VCaP (cell line): Measurements from ENCODE around the gene IL17D.
"Not testable (repeated sequence)": the region's sequence is repeated elsewhere in the genome, so short reads cannot be mapped to it uniquely, and the experiment has no call there.

ENCODE experiments used
- H3K27ac ChIP-seq: fragments of 450-650 bp; 2 replicates; pipeline ENCODE4 v1.5.1; 2017
- CTCF ChIP-seq: fragments of 450-650 bp; conservative IDR thresholded peaks from 2 replicates; pipeline ENCODE4 v1.5.1; 2017; ENCODE audit warnings: mild to moderate bottlenecking, moderate library complexity

IL17D gene

GRCh38 chr13:20671789-20672188 is 31.7 kb upstream of the IL17D start:
- no peak overlapping the region for H3K27ac ChIP-seq
- no peak for TF ChIP-seq CTCF

- TF ChIP-seq CTCF = no peak
- H3K27ac ChIP-seq = no peak overlapping the region
These were observed 30.7 kb upstream of the IL17D start for GRCh38 chr13:20672772-20673171.

DNA sequence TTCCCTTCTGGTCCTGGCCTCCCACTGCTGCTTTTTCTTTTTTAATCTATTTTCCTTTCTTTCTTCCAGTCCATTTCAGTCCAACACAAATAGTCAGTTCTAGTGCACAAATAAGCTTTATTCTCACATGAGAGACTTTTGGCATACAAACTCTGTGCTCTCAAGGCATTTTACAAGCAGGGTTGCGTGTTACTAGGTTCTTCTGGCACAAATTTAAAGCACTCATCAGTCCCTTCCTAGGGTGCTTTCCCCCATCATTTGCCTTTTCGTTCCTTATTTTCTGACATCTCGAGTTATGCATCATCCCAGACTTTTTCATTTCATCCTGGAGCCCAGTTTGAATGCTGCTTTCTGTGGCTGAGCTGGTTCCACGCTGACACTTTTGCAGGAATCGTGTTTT is 29.8 kb upstream of the IL17D start:
- TF ChIP-seq CTCF = no peak

GRCh38 chr13:20676213-20676612 is 27.3 kb upstream of the IL17D start:
- no peak for TF ChIP-seq CTCF
- no peak overlapping the region for H3K27ac ChIP-seq

More for the DNA sequence above, 29.8 kb upstream of the IL17D start:
- peak overlapping the region; percentile 34; the same call in 1 of the 2 replicates for H3K27ac ChIP-seq

DNA sequence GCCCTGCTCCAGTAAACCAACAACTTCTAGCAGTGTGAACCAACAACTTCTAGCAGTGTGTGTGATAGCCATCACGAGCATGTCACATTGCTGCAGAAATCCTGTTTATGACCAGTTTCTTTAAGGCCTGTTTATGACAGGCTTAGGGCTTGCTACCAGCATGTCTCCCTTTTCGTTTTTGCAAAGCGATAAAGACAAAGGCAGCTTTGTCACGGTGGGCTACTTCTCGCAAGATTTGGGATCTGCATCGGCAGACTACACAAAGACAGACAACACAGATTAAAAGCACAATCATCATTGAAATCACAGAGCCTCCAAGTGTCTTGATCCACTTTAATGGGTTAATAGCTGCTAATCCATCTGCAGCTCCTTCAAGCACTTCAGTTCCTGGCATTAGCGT is 24.9 kb upstream of the IL17D start:
- H3K27ac ChIP-seq = peak overlapping the region; percentile 64

GRCh38 chr13:20679879-20680278 is 23.6 kb upstream of the IL17D start:
- no peak overlapping the region for H3K27ac ChIP-seq
- no peak for TF ChIP-seq CTCF

DNA sequence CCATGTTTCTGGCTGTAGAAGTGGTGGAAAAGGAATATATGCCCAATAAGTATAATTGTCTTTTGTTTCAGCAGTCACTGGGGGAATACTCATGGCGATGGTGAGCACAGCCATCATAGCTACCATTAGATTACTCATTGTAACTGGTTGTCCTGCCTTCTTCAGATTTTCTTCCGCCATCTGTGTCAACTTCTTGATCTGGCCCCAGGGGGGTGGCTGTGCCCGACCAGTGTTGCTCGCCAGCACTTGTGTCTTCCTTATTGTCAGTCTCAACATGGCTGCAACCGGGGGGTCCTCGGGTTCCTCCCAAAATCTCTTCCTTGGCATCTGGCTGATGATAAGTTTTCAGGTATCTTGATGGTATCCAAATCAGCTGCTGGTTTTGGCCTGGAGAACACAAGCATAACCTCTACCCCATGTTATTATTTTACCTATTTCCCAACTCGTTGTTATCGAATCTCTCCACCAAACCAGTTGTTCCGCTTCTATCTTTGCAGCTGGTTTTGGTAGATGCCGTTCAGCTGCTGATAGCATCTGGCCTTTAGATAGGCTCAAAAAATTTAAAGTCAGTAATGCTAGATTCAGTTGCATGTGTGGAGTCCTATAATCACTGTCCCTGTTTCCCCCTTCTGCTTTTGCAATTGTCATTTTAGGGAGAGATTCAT is 23.0 kb upstream of the IL17D start:
- TF ChIP-seq CTCF = no peak
- no peak overlapping the region for H3K27ac ChIP-seq

GRCh38 chr13:20681481-20681880 is 22.0 kb upstream of the IL17D start:
- H3K27ac ChIP-seq = not testable (repeated sequence)

DNA sequence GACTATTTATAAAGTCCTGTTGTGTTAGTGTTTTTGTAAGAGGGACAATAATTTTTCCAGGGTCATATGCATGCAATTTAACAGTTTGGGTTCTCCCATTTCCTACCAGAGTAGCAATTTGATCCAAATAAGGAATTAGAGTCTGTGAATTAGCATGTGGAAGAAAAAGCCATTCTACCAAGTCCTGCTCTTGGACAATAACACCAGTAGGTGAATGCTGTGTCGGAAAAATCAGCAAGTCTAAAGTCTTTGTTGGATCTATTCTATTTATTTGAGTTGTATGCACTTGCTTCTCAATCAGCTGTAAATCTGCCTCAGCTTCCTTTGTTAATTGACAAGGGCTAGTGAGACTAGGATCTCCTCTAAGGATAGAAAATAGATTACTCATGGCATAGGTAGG is 21.4 kb upstream of the IL17D start:
- TF ChIP-seq CTCF = no peak
- H3K27ac ChIP-seq = no peak overlapping the region
